A549 (cell line): ENCODE results near the gene HMMR. TPM values are rescaled to one million over a fixed set of nuclear protein-coding genes. Genes with fewer than 3 reads are reported as not detected.
"Not testable (repeated sequence)": the region's sequence is repeated elsewhere in the genome, so short reads cannot be mapped to it uniquely, and the experiment has no call there.

Source experiments
- ATAC-seq, 2 experiments: fragments of 200-7000 bp in 1 of 2; fragments of >200 bp in 1 of 2; cut with Nextera tagmentation in 1 of 2; cut with Tn5 transposase in 1 of 2; 3 replicates each; pipeline versions ENCODE4 v1.8.0 to v1.9.1; 2018 to 2020; ENCODE audit warnings: mild to moderate bottlenecking in 1 of 2, moderate library complexity in 1 of 2
- CTCF ChIA-PET: fragments of 300-600 bp; sonication (Branson Sonifier 250); formaldehyde crosslinking; extraction: SDS; loops from one replicate; lab custom pipeline; 2021; ENCODE audit warnings: antibody characterized with exemption, inconsistent platforms; lab: Yijun Ruan, JAX
- POLR2A ChIA-PET: fragments of 350-600 bp; formaldehyde crosslinking; extraction: SDS; loops from one replicate; lab custom pipeline; 2021; ENCODE audit warnings: antibody characterized with exemption, inconsistent platforms; lab: Yijun Ruan, JAX
- DNase-seq, 2 experiments: peaks; one replicate each; pipeline versions ENCODE4 v3.0.0 to v3.0.0-alpha.2; 2011 to 2016; ENCODE audit warnings: low read depth in 1 of 2, low spot score in 1 of 2
- FAIRE-seq: peaks from 2 replicates; lab custom pipeline; 2011; peaks lifted over from hg19 to GRCh38; lab: Jason Lieb, UNC
- H3K27ac ChIP-seq, 2 experiments: fragments of >200 bp; sonication (Bioruptor Twin); formaldehyde crosslinking; 3 replicates each; pipeline ENCODE4 v1.5.1; 2016 to 2017
- H3K4me1 ChIP-seq: fragments of >200 bp; sonication (Bioruptor Twin); formaldehyde crosslinking; 3 replicates; pipeline ENCODE4 v1.6.1; 2016
- H3K4me2 ChIP-seq: fragments of >200 bp; sonication (Bioruptor Twin); formaldehyde crosslinking; 3 replicates; pipeline ENCODE4 v1.6.1; 2016
- H3K4me3 ChIP-seq: fragments of >200 bp; sonication (Bioruptor Twin); formaldehyde crosslinking; 3 replicates; pipeline ENCODE4 v1.5.1; 2016
- H3K9me3 ChIP-seq: fragments of >200 bp; sonication (Bioruptor Twin); formaldehyde crosslinking; 3 replicates; pipeline ENCODE4 v1.6.1; 2016
- BHLHE40 ChIP-seq: IDR thresholded peaks from 2 replicates; pipeline ENCODE4 v1.6.1; 2012; ENCODE audit warnings: low read depth, low read length, inconsistent platforms
- CBX2 ChIP-seq: fragments of 200-600 bp; sonication (generic); IDR thresholded peaks from 2 replicates; pipeline ENCODE4 v1.6.1; 2016; ENCODE audit warnings: low read depth, mild to moderate bottlenecking, borderline replicate concordance
- CHD2 ChIP-seq: fragments of 150-350 bp; IDR thresholded peaks from 2 replicates; pipeline ENCODE4 v1.6.1; 2014; ENCODE audit warnings: low read length; ENCODE audit not compliant: partially characterized antibody
- EHF ChIP-seq: fragments of 250-450 bp; sonication (Bioruptor Pico); IDR thresholded peaks from 2 replicates; pipeline ENCODE4 v1.5.0; 2020; ENCODE audit warnings: mild to moderate bottlenecking
- EHMT2 ChIP-seq: fragments of 200-600 bp; sonication (generic); IDR thresholded peaks from 2 replicates; pipeline ENCODE4 v1.6.1; 2016; ENCODE audit warnings: antibody characterized with exemption, low read depth, mild to moderate bottlenecking, moderate library complexity
- EP300 ChIP-seq, 2 experiments: fragments of >200 bp; sonication (Bioruptor Twin); formaldehyde crosslinking; IDR thresholded peaks; 2 replicates in 1 of 2; 3 replicates in 1 of 2; pipeline ENCODE4 v1.6.1; 2016 to 2017
- ESRRA ChIP-seq: fragments of 150-350 bp; IDR thresholded peaks from 2 replicates; pipeline ENCODE4 v1.6.1; 2014; ENCODE audit warnings: mild to moderate bottlenecking, low read length, borderline replicate concordance
- HEYL ChIP-seq: fragments of 250-450 bp; sonication (Bioruptor Pico); IDR thresholded peaks from 2 replicates; pipeline ENCODE4 v1.8.0; 2021; ENCODE audit warnings: mild to moderate bottlenecking, moderate library complexity
- HMGXB4 ChIP-seq: fragments of 250-450 bp; sonication (Bioruptor Pico); IDR thresholded peaks from 2 replicates; pipeline ENCODE4 v1.5.0; 2021; ENCODE audit warnings: mild to moderate bottlenecking, moderate library complexity, borderline replicate concordance
- HOXA7 ChIP-seq: fragments of 250-450 bp; sonication (Bioruptor Pico); IDR thresholded peaks from 2 replicates; pipeline ENCODE4 v1.5.0; 2020; ENCODE audit warnings: mild to moderate bottlenecking, moderate library complexity
- HOXB13 ChIP-seq: fragments of 250-450 bp; sonication (Bioruptor Pico); IDR thresholded peaks from 2 replicates; pipeline ENCODE4 v1.5.0; 2020; ENCODE audit warnings: low read depth, mild to moderate bottlenecking, moderate library complexity
- KDM1A ChIP-seq: fragments of 200-600 bp; sonication (generic); IDR thresholded peaks from 2 replicates; pipeline ENCODE4 v1.6.1; 2016; ENCODE audit warnings: low read depth, mild to moderate bottlenecking
- MAFK ChIP-seq: fragments of 450-650 bp; IDR thresholded peaks from 2 replicates; pipeline ENCODE4 v1.6.1; 2014; ENCODE audit not compliant: partially characterized antibody
- MYC ChIP-seq: IDR thresholded peaks from 2 replicates; pipeline ENCODE4 v1.6.1; 2012; ENCODE audit warnings: mild to moderate bottlenecking, inconsistent platforms, low read length, improper control_type of control experiment, borderline replicate concordance
- NPAS2 ChIP-seq: fragments of 250-450 bp; sonication (Bioruptor Pico); IDR thresholded peaks from 2 replicates; pipeline ENCODE4 v1.8.0; 2022; ENCODE audit warnings: mild to moderate bottlenecking, moderate library complexity, borderline replicate concordance
- PBX3 ChIP-seq: IDR thresholded peaks from 2 replicates; pipeline ENCODE4 v1.6.1; 2012
- POLR2AphosphoS2 ChIP-seq: conservative IDR thresholded peaks from 2 replicates; pipeline ENCODE4 v1.6.1; 2012; ENCODE audit warnings: low read length, improper control_type of control experiment, inconsistent platforms
- RAD21 ChIP-seq, 2 experiments: fragments of >200 bp in 1 of 2; sonication (Bioruptor Twin) in 1 of 2; formaldehyde crosslinking in 1 of 2; IDR thresholded peaks in 1 of 2; conservative IDR thresholded peaks in 1 of 2; 2 replicates in 1 of 2; 3 replicates in 1 of 2; pipeline ENCODE4 v1.6.1; 2012 to 2018; ENCODE audit warnings: inconsistent platforms in 1 of 2
- RCOR1 ChIP-seq: fragments of 150-350 bp; IDR thresholded peaks from 2 replicates; pipeline ENCODE4 v1.6.1; 2014; ENCODE audit warnings: antibody characterized with exemption, low read length, low read depth
- SMC3 ChIP-seq: fragments of >200 bp; sonication (Bioruptor Twin); formaldehyde crosslinking; IDR thresholded peaks from 3 replicates; pipeline ENCODE4 v1.6.1; 2018; ENCODE audit warnings: inconsistent platforms
- SREBF2 ChIP-seq: fragments of 450-650 bp; IDR thresholded peaks from 2 replicates; pipeline ENCODE4 v1.6.1; 2014; ENCODE audit warnings: mild to moderate bottlenecking, moderate library complexity
- ZNF302 ChIP-seq: fragments of 250-450 bp; sonication (Bioruptor Pico); IDR thresholded peaks from 2 replicates; pipeline ENCODE4 v1.9.0; 2021; ENCODE audit warnings: inconsistent platforms, mild to moderate bottlenecking, moderate library complexity
- WGBS: methylation state at CpG from one replicate; pipeline ENCODE4 v1.1.6; 2017; ENCODE audit errors: missing lambda C conversion rate; 5-methylcytosine and 5-hydroxymethylcytosine counted together
- polyA plus RNA-seq, 4 experiments: library from polyadenylated mRNA; depleted of rRNA in 3 of 4; stranded (reverse); fragments of >200 nt; fragmentation: RNase III in 1 of 4; extraction: RNeasy Plus Mini Kit Qiagen cat#74134 plus additional on column Dnase treatment in 1 of 4; gene quantifications; 2 replicates in 3 of 4; 3 replicates in 1 of 4; pipeline ENCODE4 v1.2.3, GENCODE V29; 2011 to 2017
- TF ChIP-seq, protein P1 (sequence below): fragments of >200 bp; sonication (Bioruptor Twin); formaldehyde crosslinking; IDR thresholded peaks from 3 replicates; pipeline ENCODE4 v1.6.1; 2016
- TF ChIP-seq, protein P2 (sequence below): fragments of >200 bp; sonication (Bioruptor Twin); formaldehyde crosslinking; IDR thresholded peaks from 2 replicates; pipeline ENCODE4 v1.6.1; 2016

HMMR gene
- polyA plus RNA-seq, 2 of the 4 experiments (the other 2 are of a cell fraction), result 34.0 to 66.0 TPM

DNA sequence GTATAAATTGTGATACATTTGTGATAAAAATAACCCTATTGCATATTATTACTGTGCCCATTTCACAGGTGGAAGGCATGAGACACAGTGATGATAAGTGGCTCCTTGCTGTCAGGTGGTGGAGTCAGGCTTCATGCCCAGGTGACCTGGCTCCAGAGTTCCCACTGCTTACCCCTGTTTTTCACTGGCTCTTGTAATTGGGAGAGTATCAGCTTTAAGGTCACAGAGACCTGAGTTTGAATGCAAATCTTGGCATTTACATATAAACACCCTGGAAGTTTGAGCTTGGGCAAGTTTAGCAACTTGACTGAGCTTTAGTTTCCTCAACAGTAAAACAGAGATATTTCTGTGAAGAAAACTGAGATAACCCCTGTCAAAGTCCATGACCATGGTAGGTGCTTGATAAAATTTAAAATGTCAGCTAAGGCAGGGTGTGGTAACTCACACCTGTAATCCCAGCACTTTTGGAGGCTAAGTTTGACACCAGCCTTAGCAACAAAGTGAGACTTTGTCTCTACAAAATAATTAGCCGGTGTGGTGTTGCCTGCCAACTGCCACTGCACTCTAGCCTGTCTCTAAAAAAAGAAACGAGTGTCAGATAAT is 74.2 kb downstream of the HMMR start:
- TF ChIP-seq HMGXB4 (CRISPR knock-in tag) (no peak), CBX2 (no peak), EP300 (IDR thresholded peaks at IDR 0.05) (no peak), PBX3 (no peak), SREBF2 (no peak), ZNF302 (no peak), HOXA7 (no peak)
- POLR2A ChIA-PET, result no interaction called here
- H3K4me1 ChIP-seq, result no peaks in the 10 kb centered on the region
- no peak overlapping the region for H3K27ac ChIP-seq
- H3K4me3 ChIP-seq, result no peak overlapping the region
- DNase-seq (no peak), FAIRE-seq (no peak), ATAC-seq (peak in 1 of 2 experiments; percentile 24; a peak in 1 of 6 replicates)
- no peak overlapping the region for H3K4me2 ChIP-seq
- CTCF ChIA-PET, result interaction anchor here (0.9 kb wide), 1 partner anchor 39 kb away, joined by 3 read pairs; no protein-coding TSS in a partner anchor
- no peaks in the 10 kb centered on the region for H3K9me3 ChIP-seq
- WGBS, result 8% methylated on average over 2 of the region's 2 CpGs

- Histone ChIP-seq H3K4me3 (no peak overlapping the region), H3K4me1 (no peaks in the 10 kb centered on the region), H3K27ac (no peak overlapping the region), H3K4me2 (no peak overlapping the region), H3K9me3 (no peaks in the 10 kb centered on the region)
- WGBS, result 59% methylated on average over 3 of the region's 3 CpGs
- TF ChIP-seq MYC, result no peak
- TF ChIP-seq EHMT2, result no peak
- TF ChIP-seq EP300 (IDR thresholded peaks at IDR 0.05), result no peak
- no peak for TF ChIP-seq RAD21 (conservative IDR thresholded peaks at IDR 0.05 in 1 of 2, IDR thresholded peaks at IDR 0.05 in 1 of 2)
- TF ChIP-seq, protein P1, sequence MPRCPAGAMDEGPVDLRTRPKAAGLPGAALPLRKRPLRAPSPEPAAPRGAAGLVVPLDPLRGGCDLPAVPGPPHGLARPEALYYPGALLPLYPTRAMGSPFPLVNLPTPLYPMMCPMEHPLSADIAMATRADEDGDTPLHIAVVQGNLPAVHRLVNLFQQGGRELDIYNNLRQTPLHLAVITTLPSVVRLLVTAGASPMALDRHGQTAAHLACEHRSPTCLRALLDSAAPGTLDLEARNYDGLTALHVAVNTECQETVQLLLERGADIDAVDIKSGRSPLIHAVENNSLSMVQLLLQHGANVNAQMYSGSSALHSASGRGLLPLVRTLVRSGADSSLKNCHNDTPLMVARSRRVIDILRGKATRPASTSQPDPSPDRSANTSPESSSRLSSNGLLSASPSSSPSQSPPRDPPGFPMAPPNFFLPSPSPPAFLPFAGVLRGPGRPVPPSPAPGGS, result no peak
- TF ChIP-seq, protein P2, sequence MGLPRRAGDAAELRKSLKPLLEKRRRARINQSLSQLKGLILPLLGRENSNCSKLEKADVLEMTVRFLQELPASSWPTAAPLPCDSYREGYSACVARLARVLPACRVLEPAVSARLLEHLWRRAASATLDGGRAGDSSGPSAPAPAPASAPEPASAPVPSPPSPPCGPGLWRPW, result no peak
- TF ChIP-seq NPAS2 (CRISPR knock-in tag), result no peak
- TF ChIP-seq ESRRA, result no peak
- no peak for TF ChIP-seq SREBF2
- no peak for TF ChIP-seq HOXB13 (CRISPR knock-in tag)
- TF ChIP-seq RCOR1, result no peak
- TF ChIP-seq SMC3, result no peak
- TF ChIP-seq BHLHE40, result no peak
- no peak for TF ChIP-seq CHD2
- no peak for TF ChIP-seq EHF
- no peak for TF ChIP-seq MAFK
- TF ChIP-seq POLR2AphosphoS2, result no peak
- TF ChIP-seq HEYL (CRISPR knock-in tag), result no peak
- no peak for TF ChIP-seq KDM1A
- no peak for FAIRE-seq
- DNase-seq, result no peak
- ChIA-PET CTCF (interaction anchor here (1.2 kb wide), 1 partner anchor 31 kb away, joined by 3 read pairs; no protein-coding TSS in a partner anchor), POLR2A (no interaction called here)
- ATAC-seq, result no peak
Measured at GRCh38 chr5:163535290-163535689, 74.9 kb downstream of the HMMR start.

DNA sequence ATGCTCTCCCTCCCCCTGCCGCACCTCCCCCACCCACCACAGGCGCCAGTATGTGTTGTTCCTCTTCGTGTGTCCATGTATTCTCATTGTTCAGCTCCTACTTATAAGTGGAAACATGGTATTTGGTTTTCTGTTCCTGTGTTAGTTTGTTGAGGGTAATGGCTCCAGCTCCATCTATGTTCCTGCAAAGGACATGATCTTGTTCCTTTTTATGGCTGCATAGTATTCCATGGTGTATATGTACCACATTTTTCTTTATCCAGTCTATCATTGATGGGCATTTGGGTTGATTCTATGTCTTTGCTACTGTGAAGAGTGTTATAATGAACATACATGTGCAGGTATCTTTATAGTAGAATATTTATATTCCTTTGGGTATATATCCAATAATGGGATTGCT is 76.0 kb downstream of the HMMR start:
- FAIRE-seq, H3K4me1 ChIP-seq, ATAC-seq, H3K9me3 ChIP-seq, POLR2A ChIA-PET, DNase-seq, H3K4me3 ChIP-seq, H3K27ac ChIP-seq, H3K4me2 ChIP-seq: not testable (repeated sequence)
- CTCF ChIA-PET, result interaction anchor here (1.2 kb wide), 1 partner anchor 30 kb away, joined by 3 read pairs; no protein-coding TSS in a partner anchor
- 17% methylated on average over 2 of the region's 3 CpGs for WGBS
